ENCODE data around the gene ILK.

Gene ILK

DNA sequence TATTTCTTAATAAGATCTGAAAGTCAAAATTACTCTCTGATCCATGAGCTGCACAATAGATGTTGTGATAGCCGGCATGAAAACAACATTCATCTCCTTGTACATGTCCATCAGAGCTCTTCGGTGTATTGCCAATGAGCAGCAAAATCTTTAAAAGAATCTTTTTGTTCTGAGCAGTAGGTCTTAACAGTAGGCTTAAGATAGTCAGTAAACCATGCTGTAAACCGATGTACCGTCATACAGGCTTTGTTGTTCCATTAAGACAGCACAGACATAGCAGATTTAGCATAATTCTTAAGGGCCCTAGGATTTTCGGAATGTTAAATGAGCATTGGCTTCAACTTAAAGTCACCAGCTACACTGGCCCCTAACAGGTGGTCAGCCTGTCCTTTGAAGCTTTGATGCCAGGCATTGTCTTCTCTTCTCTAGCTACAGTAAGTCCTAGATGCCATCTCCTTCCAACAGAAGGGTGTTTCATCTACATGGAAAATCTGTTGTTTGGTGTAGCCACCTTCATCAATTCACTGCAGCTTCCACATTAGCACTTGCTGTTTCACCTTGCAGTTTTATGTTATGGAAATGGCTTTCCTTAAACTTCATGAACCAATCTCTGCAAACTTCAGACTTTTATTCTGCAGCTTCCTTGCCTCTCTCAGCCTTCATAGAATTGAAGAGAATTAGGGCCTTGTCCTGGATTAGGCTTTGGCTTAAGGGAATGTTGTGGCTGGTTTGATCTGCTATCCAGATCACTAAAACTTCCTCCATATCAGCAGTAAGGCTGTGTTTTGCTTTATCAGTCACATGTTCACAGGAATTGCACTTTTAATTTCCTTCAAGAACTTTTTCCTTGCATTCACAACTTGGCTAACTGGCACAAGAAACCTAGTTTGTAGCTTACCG is 28.5 kb upstream of the ILK start:
- DNase-seq, result no peak

- DNase-seq, result peak; percentile 59
Observed at GRCh38 chr11:6576471-6577373, 26.9 kb upstream of the ILK start.

GRCh38 chr11:6578134-6578533 is 25.4 kb upstream of the ILK start:
- no peak for DNase-seq

- no peak for DNase-seq
Observed at GRCh38 chr11:6579681-6580080, 23.9 kb upstream of the ILK start.

- DNase-seq, result no peak
Observed at GRCh38 chr11:6583584-6583983, 20.0 kb upstream of the ILK start.

GRCh38 chr11:6584528-6584927 is 19.0 kb upstream of the ILK start:
- DNase-seq, result no peak

DNA sequence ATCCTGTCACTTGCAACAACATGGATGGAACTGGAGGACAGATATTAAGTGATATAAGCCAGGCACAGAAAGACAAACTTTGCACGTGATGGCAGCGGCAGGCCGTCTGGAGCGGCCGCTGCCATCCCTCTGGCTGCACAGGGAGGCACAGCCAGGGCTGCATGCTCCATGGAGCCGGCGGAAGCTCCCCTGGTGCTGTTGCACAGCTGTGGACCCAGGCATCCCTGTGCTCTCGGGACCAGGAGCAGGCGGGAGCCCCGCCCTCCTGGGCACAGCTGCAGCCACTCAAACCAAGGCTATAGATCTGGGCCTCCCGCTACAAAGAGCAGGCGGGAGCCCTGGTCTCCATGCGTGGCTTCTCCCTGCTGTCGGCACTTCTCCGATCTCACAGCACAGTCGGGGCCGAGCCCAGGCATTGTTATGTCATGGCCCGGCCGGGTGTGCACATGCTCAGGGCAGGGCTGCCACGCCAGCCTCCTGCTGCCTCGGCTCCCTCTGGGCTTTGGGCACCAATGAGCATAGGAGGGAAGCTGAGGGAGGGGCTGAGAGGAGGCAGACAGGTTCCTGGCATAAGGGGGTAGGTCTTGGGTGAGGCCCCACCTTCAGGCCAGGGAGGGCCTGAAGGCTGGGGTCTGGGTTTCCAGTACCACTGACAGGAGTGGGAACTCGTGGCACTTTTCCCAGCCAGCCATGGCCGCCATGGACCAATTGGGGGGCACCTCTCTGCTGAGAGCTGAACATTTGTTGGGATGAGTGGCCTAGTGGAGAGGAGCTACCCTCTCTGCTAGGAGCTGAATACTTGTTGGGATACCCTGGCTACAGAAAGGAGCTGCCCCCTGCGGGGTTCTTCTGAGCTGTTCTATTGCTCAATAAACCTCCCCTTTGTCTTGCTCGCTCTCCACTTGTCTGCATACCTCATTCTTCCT is 16.9 kb upstream of the ILK start:
- no peak for DNase-seq

- DNase-seq, result no peak
Observed at GRCh38 chr11:6587360-6587953, 16.1 kb upstream of the ILK start.

DNA sequence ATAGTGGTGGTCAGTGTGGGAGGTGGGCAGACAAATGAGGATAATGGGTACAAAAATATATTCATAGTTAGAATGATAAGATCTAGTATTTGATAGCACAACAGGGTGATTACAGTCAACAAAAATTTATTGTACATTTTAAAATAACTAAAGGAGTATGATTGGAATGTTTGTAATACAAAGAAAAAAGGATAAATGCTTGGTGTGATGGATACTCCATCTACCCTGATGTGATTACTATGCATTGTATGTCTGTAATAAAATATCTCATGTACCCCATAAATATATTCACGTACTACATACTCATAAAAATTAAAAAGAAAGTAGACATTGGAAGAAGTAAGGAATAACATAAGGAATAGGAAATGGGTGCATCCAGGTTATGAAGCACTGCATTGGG is 15.6 kb upstream of the ILK start:
- no peak for DNase-seq

DNA sequence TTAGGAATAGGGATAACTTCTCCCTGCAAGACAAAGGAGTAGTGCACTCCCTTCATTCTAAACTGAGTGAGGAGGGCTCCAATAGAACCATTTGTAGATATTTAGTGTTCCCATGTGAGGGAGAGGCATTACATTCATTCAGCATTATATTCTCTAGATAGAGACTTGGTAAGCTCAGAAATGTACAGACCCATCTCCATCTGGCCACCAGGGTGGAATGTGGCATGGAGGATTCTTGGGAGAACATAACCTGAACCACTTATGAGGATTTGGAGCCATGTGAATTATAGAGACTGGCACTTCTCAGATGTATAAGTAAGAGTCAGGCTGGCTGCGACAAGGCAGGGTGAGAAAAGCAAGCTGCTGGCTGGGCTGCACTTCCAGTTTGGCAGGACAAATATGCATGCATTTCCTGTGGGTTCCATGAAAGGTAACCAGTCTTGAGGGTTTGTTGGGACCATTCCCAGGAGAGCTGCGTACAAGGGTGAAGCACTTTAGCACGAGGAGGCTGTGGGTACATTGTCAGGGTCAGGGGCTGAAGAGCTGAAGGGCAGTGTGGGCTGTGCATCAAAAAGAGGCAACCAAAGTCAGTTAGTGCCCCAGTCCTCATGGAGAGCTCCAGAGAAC is 9.3 kb upstream of the ILK start:
- no peak for DNase-seq

GRCh38 chr11:6596239-6596877 is 7.2 kb upstream of the ILK start:
- no peak for DNase-seq

DNA sequence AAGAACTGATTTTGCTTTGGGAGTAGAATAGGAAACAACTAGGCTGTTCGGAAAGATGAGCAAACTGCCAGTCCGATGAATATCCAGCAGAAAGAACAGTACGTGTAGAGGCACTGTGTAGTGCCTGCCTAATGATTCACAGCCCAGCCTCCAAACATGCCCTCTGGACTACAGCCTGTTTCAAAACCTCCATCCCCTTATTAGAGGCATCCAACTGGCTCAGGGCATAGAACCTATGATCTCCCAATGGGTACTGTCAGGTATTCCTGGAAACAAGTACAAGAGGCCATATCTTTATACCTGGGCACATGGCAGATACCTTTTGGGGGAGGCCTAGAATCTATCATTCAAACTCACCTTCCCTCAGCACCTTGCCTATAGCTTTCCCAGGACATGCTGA is 5.0 kb upstream of the ILK start:
- DNase-seq, result no peak

GRCh38 chr11:6599449-6599848 is 4.1 kb upstream of the ILK start:
- DNase-seq, result no peak

DNA sequence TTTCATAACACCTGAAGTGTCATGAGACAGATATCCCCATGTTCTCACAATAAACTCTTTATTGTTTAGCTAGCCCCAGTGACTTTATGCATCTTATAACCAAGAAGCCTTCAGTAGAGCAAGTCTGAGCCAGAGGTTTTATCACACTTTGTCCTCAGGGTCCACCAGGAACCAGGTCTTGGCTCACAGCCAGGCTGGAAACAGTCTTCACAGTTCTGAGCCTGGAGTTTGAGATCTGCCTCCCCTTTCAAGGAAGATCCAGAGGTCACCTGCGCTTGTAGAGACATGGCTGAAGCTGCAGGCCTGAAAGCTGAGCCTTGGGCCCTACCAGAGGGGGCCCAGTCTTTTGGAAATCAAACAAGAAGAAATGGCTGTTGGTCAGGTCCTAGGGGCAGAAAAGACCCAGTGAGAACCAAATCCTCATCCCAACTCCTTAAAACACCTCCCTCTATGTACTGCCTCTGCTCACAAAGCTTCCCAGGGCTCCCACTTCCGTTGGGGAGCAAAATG is 3.6 kb upstream of the ILK start:
- DNase-seq, result no peak

GRCh38 chr11:6601041-6601461 is 2.5 kb upstream of the ILK start:
- no peak for DNase-seq

- no peak for DNase-seq
Observed at GRCh38 chr11:6602096-6602940, 1.3 kb upstream of the ILK start.

GRCh38 chr11:6604081-6604626 is 580 bp downstream of the ILK start:
- peak; percentile 84 for DNase-seq

- no peak for DNase-seq
Observed at GRCh38 chr11:6604790-6605189, 1.2 kb downstream of the ILK start.

DNA sequence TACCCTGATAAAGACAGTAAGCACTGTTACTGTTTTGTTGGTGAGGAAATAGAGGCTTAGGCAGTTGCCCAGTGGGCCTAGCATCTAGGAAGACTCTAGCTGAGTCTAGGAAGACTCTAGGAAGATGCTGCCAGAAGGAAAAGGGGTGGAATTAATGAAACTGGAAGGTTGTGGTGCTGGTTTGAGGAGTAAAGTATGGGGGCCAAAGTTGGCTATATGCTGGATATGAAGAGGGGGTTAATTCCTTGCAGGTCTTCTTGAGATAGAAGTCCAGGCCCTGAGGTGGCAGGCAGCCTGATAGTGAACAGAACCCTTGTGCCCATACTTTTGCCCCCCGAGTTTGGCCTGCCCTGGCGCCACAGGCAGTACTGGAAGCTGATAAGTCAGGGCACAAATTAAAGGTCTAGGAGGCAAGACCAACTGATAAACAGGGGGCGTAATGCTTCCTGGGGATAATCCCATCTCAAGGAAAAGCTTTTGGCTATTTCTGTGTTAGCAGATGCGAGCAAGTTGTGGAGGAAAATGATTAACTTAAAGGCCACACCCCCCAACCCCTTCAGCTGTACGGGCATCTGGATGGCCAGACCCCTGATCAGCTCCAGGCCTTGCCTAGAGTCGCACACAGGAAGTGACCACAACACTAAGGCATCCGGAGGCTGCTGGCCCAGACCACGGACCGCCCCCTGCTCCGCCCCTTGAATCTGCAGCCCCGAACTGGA is 3.1 kb downstream of the ILK start:
- peak; percentile 94 for DNase-seq

Data from hematopoietic multipotent progenitor cell treated with erythropoietin and hydrocortisone succinate and interleukin-3 and kit ligand, for 4 days (in vitro differentiated cells).